Measurements from ENCODE around the gene ERCC6L.
A peak's percentile ranks its signal among the peaks of the same experiment; 100 is the strongest.
"Not testable (repeated sequence)": the region's sequence is repeated elsewhere in the genome, so short reads cannot be mapped to it uniquely, and the experiment has no call there.

The ERCC6L gene

DNA sequence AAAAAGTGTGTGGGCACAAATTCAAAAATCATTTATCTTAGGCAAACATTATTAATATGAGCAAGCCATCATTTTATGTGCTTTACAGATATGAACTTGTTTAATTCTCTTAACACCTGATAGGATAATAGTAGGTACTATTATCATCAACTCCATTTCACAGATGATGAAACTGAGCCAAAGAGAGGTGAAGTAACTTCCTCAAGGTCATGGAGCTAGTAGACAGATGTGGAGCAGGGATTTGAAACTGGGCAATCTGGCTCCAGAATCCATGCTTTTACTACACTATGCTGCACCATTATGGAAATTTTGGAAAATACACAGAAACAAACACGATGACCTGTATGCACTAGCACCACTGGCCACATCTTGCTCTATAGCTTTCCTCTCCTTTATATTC is 58.3 kb downstream of the ERCC6L start:
- peaks cover 35% of the 10 kb centered on the region for H3K79me2 ChIP-seq (ENCODE audit: insufficient read depth, low read length)
- peak overlapping the region; percentile 66 for H3K9ac ChIP-seq (ENCODE audit: low read depth, low read length)
- H3K27ac ChIP-seq (ENCODE audit: low read length): peak overlapping the region; percentile 97
- peaks cover 32% of the 10 kb centered on the region for H3K4me1 ChIP-seq (ENCODE audit: insufficient read depth, low read length)
- peak overlapping the region; percentile 43 to 81; a peak in 3 of 4 replicates for H3K4me3 ChIP-seq (ENCODE audit: low read depth in 1 of 2, low read length in 2 of 2)
- no peaks in the 10 kb centered on the region for H3K9me3 ChIP-seq (ENCODE audit: insufficient read depth, low read length, severe bottlenecking)
- H4K20me1 ChIP-seq (ENCODE audit: insufficient read depth, low read length): no peaks in the 10 kb centered on the region; the same call in 1 of the 2 replicates
- peaks cover 6% of the 10 kb centered on the region; the same call in 1 of the 2 replicates for H3K36me3 ChIP-seq (ENCODE audit: insufficient read depth, low read length)
- no peaks in the 10 kb centered on the region for H3K27me3 ChIP-seq (ENCODE audit: insufficient read depth, low read length, poor library complexity)
- peak overlapping the region; percentile 79 for H2AFZ ChIP-seq (ENCODE audit: low read depth, low read length)
- no peak for TF ChIP-seq EZH2 (IDR thresholded peaks at IDR 0.05; ENCODE audit: borderline replicate concordance, low read depth, low read length, severe bottlenecking)
- TF ChIP-seq, protein P1, sequence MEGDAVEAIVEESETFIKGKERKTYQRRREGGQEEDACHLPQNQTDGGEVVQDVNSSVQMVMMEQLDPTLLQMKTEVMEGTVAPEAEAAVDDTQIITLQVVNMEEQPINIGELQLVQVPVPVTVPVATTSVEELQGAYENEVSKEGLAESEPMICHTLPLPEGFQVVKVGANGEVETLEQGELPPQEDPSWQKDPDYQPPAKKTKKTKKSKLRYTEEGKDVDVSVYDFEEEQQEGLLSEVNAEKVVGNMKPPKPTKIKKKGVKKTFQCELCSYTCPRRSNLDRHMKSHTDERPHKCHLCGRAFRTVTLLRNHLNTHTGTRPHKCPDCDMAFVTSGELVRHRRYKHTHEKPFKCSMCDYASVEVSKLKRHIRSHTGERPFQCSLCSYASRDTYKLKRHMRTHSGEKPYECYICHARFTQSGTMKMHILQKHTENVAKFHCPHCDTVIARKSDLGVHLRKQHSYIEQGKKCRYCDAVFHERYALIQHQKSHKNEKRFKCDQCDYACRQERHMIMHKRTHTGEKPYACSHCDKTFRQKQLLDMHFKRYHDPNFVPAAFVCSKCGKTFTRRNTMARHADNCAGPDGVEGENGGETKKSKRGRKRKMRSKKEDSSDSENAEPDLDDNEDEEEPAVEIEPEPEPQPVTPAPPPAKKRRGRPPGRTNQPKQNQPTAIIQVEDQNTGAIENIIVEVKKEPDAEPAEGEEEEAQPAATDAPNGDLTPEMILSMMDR (IDR thresholded peaks at IDR 0.05; ENCODE audit: borderline replicate concordance, extremely low read depth, low read length, poor library complexity, severe bottlenecking): no peak
- peak overlapping the region; percentile 70 for H3K4me2 ChIP-seq (ENCODE audit: insufficient read depth, low read length)
- DNase-seq: peak; percentile 3
- ATAC-seq (ENCODE audit: insufficient read depth, low read depth): no peak

DNA sequence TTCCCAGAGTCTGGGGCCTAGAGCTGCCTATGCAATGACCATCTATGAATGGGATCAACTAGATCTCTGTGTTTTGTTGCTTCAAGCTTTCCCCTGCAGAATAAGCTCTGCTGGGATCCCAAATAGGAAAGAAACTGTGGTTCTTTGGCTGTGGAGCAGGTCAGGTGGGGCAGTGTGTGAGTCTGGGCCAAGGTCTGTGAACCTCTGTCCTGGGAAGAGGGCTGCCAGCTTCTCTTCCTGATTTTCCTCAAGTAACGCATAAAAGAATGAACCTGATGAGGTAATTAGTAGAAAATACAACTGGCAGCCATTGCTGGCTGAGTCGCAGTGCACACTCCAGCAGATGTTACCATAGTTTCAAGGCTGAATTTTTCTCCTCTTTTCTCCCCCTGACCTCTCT is 61.8 kb downstream of the ERCC6L start:
- no peaks in the 10 kb centered on the region for H4K20me1 ChIP-seq (ENCODE audit: insufficient read depth, low read length)
- H3K36me3 ChIP-seq (ENCODE audit: insufficient read depth, low read length): no peaks in the 10 kb centered on the region
- H3K9ac ChIP-seq (ENCODE audit: low read depth, low read length): no peak overlapping the region
- DNase-seq (no peak), ATAC-seq (ENCODE audit: insufficient read depth, low read depth) (no peak)
- no peak for TF ChIP-seq EZH2 (IDR thresholded peaks at IDR 0.05; ENCODE audit: borderline replicate concordance, low read depth, low read length, severe bottlenecking)
- TF ChIP-seq, protein P1 (IDR thresholded peaks at IDR 0.05; ENCODE audit: borderline replicate concordance, extremely low read depth, low read length, poor library complexity, severe bottlenecking): no peak
- H3K4me2 ChIP-seq (ENCODE audit: insufficient read depth, low read length): no peak overlapping the region
- H3K4me1 ChIP-seq (ENCODE audit: insufficient read depth, low read length): peaks cover 9% of the 10 kb centered on the region
- H3K79me2 ChIP-seq (ENCODE audit: insufficient read depth, low read length): peaks cover 5% of the 10 kb centered on the region
- H3K27me3 ChIP-seq (ENCODE audit: insufficient read depth, low read length, poor library complexity): no peaks in the 10 kb centered on the region
- H3K9me3 ChIP-seq (ENCODE audit: insufficient read depth, low read length, severe bottlenecking): no peaks in the 10 kb centered on the region
- no peak overlapping the region for H2AFZ ChIP-seq (ENCODE audit: low read depth, low read length)
- H3K27ac ChIP-seq (ENCODE audit: low read length): no peak overlapping the region
- no peak overlapping the region for H3K4me3 ChIP-seq (ENCODE audit: low read depth in 1 of 2, low read length in 2 of 2)

DNA sequence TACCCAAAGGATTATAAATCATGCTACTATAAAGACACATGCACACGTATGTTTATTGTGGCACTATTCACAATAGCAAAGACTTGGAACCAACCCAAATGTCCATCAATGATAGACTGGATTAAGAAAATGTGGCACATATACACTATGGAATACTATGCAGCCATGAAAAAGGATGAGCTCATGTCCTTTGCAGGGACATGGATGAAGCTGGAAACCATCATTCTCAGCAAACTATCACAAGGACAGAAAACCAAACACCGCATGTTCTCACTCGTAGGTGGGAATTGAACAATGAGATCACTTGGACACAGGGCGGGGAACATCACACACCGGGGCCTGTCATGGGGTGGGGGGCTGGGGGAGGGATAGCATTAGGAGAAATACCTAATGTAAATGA is 62.5 kb downstream of the ERCC6L start:
- not testable (repeated sequence) for H3K4me3 ChIP-seq (ENCODE audit: low read depth in 1 of 2, low read length in 2 of 2); DNase-seq

DNA sequence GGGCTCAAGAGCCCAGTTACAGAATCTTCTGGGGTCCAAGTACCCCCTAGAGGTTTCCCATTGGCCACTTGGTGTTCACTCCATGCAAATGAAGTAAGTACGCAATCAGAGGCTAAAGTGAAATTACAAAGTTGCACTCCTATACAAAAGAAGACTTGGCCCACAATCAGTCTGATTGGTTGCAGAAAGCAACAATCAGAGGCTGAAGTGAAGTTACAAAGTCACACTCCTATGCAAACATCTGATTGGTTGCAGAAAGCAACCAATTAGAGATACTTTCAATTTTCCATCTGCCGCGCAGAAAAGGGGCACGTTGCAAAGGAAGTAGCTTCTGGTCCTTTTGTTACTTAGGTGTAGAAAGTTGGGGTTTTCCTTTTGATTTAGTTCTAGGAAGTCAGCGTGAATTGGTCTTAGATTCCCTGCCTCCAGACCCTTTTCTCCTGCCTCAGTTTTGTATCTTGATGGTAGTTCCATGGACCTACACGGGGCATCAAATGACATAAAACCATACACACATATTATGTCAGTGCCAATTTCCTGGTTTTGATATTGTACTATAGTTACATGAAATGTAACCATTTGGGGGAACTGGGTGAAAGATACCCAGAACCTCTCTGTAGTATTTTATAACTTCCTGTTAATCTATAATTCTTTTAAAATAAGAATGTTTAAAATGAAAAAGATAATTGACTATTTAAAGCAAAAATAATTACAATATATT is 69.7 kb downstream of the ERCC6L start:
- Histone ChIP-seq H3K9me3 (ENCODE audit: insufficient read depth, low read length, severe bottlenecking) (no peaks in the 10 kb centered on the region), H3K4me1 (ENCODE audit: insufficient read depth, low read length) (no peaks in the 10 kb centered on the region), H3K27ac (ENCODE audit: low read length) (no peak overlapping the region), H3K4me2 (ENCODE audit: insufficient read depth, low read length) (no peak overlapping the region), H3K27me3 (ENCODE audit: insufficient read depth, low read length, poor library complexity) (no peaks in the 10 kb centered on the region), H3K36me3 (ENCODE audit: insufficient read depth, low read length) (no peaks in the 10 kb centered on the region), H3K79me2 (ENCODE audit: insufficient read depth, low read length) (no peaks in the 10 kb centered on the region), H3K4me3 (ENCODE audit: low read depth in 1 of 2, low read length in 2 of 2) (no peak overlapping the region), H3K9ac (ENCODE audit: low read depth, low read length) (no peak overlapping the region), H2AFZ (ENCODE audit: low read depth, low read length) (no peak overlapping the region; the same call in 1 of the 2 replicates), H4K20me1 (ENCODE audit: insufficient read depth, low read length) (no peaks in the 10 kb centered on the region)
- TF ChIP-seq EZH2 (IDR thresholded peaks at IDR 0.05; ENCODE audit: borderline replicate concordance, low read depth, low read length, severe bottlenecking): no peak
- TF ChIP-seq, protein P1 (IDR thresholded peaks at IDR 0.05; ENCODE audit: borderline replicate concordance, extremely low read depth, low read length, poor library complexity, severe bottlenecking): no peak
- ATAC-seq (ENCODE audit: insufficient read depth, low read depth) (no peak), DNase-seq (no peak)

More for the DNA sequence above, 62.5 kb downstream of the ERCC6L start:
- H3K9ac ChIP-seq (ENCODE audit: low read depth, low read length); H3K27ac ChIP-seq (ENCODE audit: low read length); H2AFZ ChIP-seq (ENCODE audit: low read depth, low read length); H3K9me3 ChIP-seq (ENCODE audit: insufficient read depth, low read length, severe bottlenecking); H3K79me2 ChIP-seq (ENCODE audit: insufficient read depth, low read length); ATAC-seq (ENCODE audit: insufficient read depth, low read depth); H3K36me3 ChIP-seq (ENCODE audit: insufficient read depth, low read length); H3K4me2 ChIP-seq (ENCODE audit: insufficient read depth, low read length); H3K4me1 ChIP-seq (ENCODE audit: insufficient read depth, low read length); H3K27me3 ChIP-seq (ENCODE audit: insufficient read depth, low read length, poor library complexity); H4K20me1 ChIP-seq (ENCODE audit: insufficient read depth, low read length): not testable (repeated sequence)

Data from DND-41 (cell line).